KMS-11 (cell line): ENCODE results near the gene OPRL1.

ENCODE experiments used
- H2AFZ ChIP-seq: fragments of 200-600 bp; sonication (generic); 2 replicates; pipeline ENCODE4 v1.6.1; 2016; ENCODE audit warnings: antibody characterized with exemption, mixed run types, low read depth
- H3K27ac ChIP-seq: fragments of 200-600 bp; sonication (generic); 2 replicates; pipeline ENCODE4 v1.6.1; 2016; ENCODE audit warnings: mild to moderate bottlenecking, mixed run types
- H3K27me3 ChIP-seq: fragments of 200-600 bp; sonication (generic); 2 replicates; pipeline ENCODE4 v1.6.1; 2017; ENCODE audit warnings: mild to moderate bottlenecking, low read depth, mixed run types, moderate library complexity; ENCODE audit not compliant: insufficient read depth
- H3K36me3 ChIP-seq: fragments of 200-600 bp; sonication (generic); 2 replicates; pipeline ENCODE4 v1.6.1; 2017; ENCODE audit warnings: mild to moderate bottlenecking, mixed run types; ENCODE audit not compliant: insufficient read depth
- H3K4me1 ChIP-seq: fragments of 200-600 bp; sonication (generic); 2 replicates; pipeline ENCODE4 v1.6.1; 2016; ENCODE audit warnings: mild to moderate bottlenecking, low read depth, mixed run types; ENCODE audit not compliant: poor library complexity, severe bottlenecking
- H3K4me2 ChIP-seq: fragments of 200-600 bp; sonication (generic); 2 replicates; pipeline ENCODE4 v1.7.0; 2016; ENCODE audit warnings: mild to moderate bottlenecking, mixed run types
- H3K4me3 ChIP-seq: fragments of 200-600 bp; sonication (generic); IDR thresholded peaks from 2 replicates; pipeline ENCODE4 v1.6.1; 2017; ENCODE audit warnings: low read depth, low read length, mixed read lengths; ENCODE audit not compliant: insufficient read depth
- H3K79me2 ChIP-seq: fragments of 200-600 bp; sonication (generic); 2 replicates; pipeline ENCODE4 v1.6.1; 2016; ENCODE audit warnings: low read depth, mixed run types; ENCODE audit not compliant: insufficient read depth
- H3K9ac ChIP-seq: fragments of 200-600 bp; sonication (generic); 2 replicates; pipeline ENCODE4 v1.6.1; 2016; ENCODE audit warnings: mild to moderate bottlenecking, mixed run types
- H4K20me1 ChIP-seq: fragments of 200-600 bp; sonication (generic); 2 replicates; pipeline ENCODE4 v1.6.1; 2016; ENCODE audit warnings: mild to moderate bottlenecking, mixed run types; ENCODE audit not compliant: insufficient read depth
- CTCF ChIP-seq: fragments of 200-600 bp; sonication (generic); conservative IDR thresholded peaks from 2 replicates; pipeline ENCODE4 v1.6.1; 2017; ENCODE audit warnings: low read depth, mild to moderate bottlenecking, antibody characterized with exemption, low read length, moderate library complexity, mixed read lengths

The OPRL1 gene

GRCh38 chr20:64039293-64040160 is 40.4 kb upstream of the OPRL1 start:
- Histone ChIP-seq H3K9ac (no peak overlapping the region), H3K27ac (no peak overlapping the region), H4K20me1 (no peaks in the 10 kb centered on the region), H3K4me1 (peaks cover 24% of the 10 kb centered on the region), H2AFZ (peak overlapping the region; percentile 98), H3K4me2 (peak overlapping the region; percentile 92), H3K79me2 (no peaks in the 10 kb centered on the region), H3K27me3 (peaks cover 67% of the 10 kb centered on the region), H3K36me3 (no peaks in the 10 kb centered on the region), H3K4me3 (no peak overlapping the region)
- no peak for TF ChIP-seq CTCF

- Histone ChIP-seq H3K27me3 (peaks cover 76% of the 10 kb centered on the region), H3K4me3 (no peak overlapping the region), H2AFZ (no peak overlapping the region), H3K4me1 (peaks cover 24% of the 10 kb centered on the region), H4K20me1 (no peaks in the 10 kb centered on the region), H3K36me3 (no peaks in the 10 kb centered on the region), H3K9ac (no peak overlapping the region), H3K27ac (no peak overlapping the region), H3K4me2 (no peak overlapping the region), H3K79me2 (no peaks in the 10 kb centered on the region)
- TF ChIP-seq CTCF, result no peak
Observed at GRCh38 chr20:64040231-64041039, 39.4 kb upstream of the OPRL1 start.

- H2AFZ ChIP-seq, result no peak overlapping the region
- no peaks in the 10 kb centered on the region for H4K20me1 ChIP-seq
- H3K36me3 ChIP-seq, result no peaks in the 10 kb centered on the region
- H3K4me1 ChIP-seq, result peaks cover 24% of the 10 kb centered on the region
- no peak for TF ChIP-seq CTCF
- peaks cover 83% of the 10 kb centered on the region for H3K27me3 ChIP-seq
- no peak overlapping the region for H3K4me2 ChIP-seq
- H3K79me2 ChIP-seq, result no peaks in the 10 kb centered on the region
- H3K27ac ChIP-seq, result no peak overlapping the region
- no peak overlapping the region for H3K4me3 ChIP-seq
- H3K9ac ChIP-seq, result no peak overlapping the region
Observed at GRCh38 chr20:64041040-64041780, 38.7 kb upstream of the OPRL1 start.

- Histone ChIP-seq H3K27ac (no peak overlapping the region), H3K4me2 (peak overlapping the region; percentile 68; the same call in 1 of the 2 replicates), H3K36me3 (no peaks in the 10 kb centered on the region), H3K79me2 (no peaks in the 10 kb centered on the region), H3K4me1 (peaks cover 20% of the 10 kb centered on the region), H4K20me1 (no peaks in the 10 kb centered on the region), H3K9ac (no peak overlapping the region), H3K27me3 (peaks cover 85% of the 10 kb centered on the region), H3K4me3 (no peak overlapping the region), H2AFZ (no peak overlapping the region)
- no peak for TF ChIP-seq CTCF
Observed at GRCh38 chr20:64041781-64042053, 38.2 kb upstream of the OPRL1 start.
